Bronchial epithelial cell (primary cell): Measurements from ENCODE around the gene CLIC1. TPM values are rescaled to one million over a fixed set of nuclear protein-coding genes. Genes with fewer than 3 reads are reported as not detected.

Source experiments
- DNase-seq: peaks from one replicate; pipeline ENCODE4 v3.0.0-alpha.2; 2010; ENCODE audit warnings: low read depth
- FAIRE-seq: peaks from 2 replicates; lab custom pipeline; 2011; peaks lifted over from hg19 to GRCh38; lab: Jason Lieb, UNC
- H3K27me3 ChIP-seq: 2 replicates; pipeline ENCODE4 v1.5.1; 2011; ENCODE audit warnings: low read length; ENCODE audit not compliant: control insufficient read depth, insufficient read depth
- H3K36me3 ChIP-seq: 2 replicates; pipeline ENCODE4 v1.5.1; 2011; ENCODE audit warnings: low read length; ENCODE audit not compliant: control insufficient read depth, insufficient read depth
- H3K4me3 ChIP-seq: 2 replicates; pipeline ENCODE4 v1.5.1; 2011; ENCODE audit warnings: mild to moderate bottlenecking, low read depth, low read length, control low read depth
- CTCF ChIP-seq: IDR thresholded peaks from 2 replicates; pipeline ENCODE4 v1.5.1; 2011; ENCODE audit warnings: mild to moderate bottlenecking, moderate library complexity, low read length, control low read depth, inconsistent platforms; ENCODE audit not compliant: insufficient read depth, severe bottlenecking
- total RNA-seq: library from RNA; depleted of rRNA; stranded (reverse); fragments of >200 nt; gene quantifications from 2 replicates; pipeline ENCODE4 v1.2.1, GENCODE V29; 2014

Gene CLIC1
- total RNA-seq, 1 donor from 2014 or later, result 480 TPM

- peak; percentile 77 for DNase-seq
- no peaks in the 10 kb centered on the region for H3K27me3 ChIP-seq
- peaks cover 13% of the 10 kb centered on the region for H3K36me3 ChIP-seq
- peak; percentile 34 for TF ChIP-seq CTCF
- FAIRE-seq, result no peak
- H3K4me3 ChIP-seq, result no peak overlapping the region
Measured at GRCh38 chr6:31737991-31738979, 2.0 kb upstream of the CLIC1 start.

- FAIRE-seq, result no peak
- Histone ChIP-seq H3K4me3 (no peak overlapping the region), H3K27me3 (no peaks in the 10 kb centered on the region), H3K36me3 (peaks cover 17% of the 10 kb centered on the region)
- DNase-seq, result no peak
- TF ChIP-seq CTCF, result no peak
Measured at GRCh38 chr6:31737315-31737990, 1.1 kb upstream of the CLIC1 start.

- H3K36me3 ChIP-seq, result peaks cover 20% of the 10 kb centered on the region
- peak overlapping the region; percentile 52 for H3K4me3 ChIP-seq
- DNase-seq, result no peak
- FAIRE-seq, result no peak
- TF ChIP-seq CTCF, result no peak
- no peaks in the 10 kb centered on the region for H3K27me3 ChIP-seq
Measured at GRCh38 chr6:31736768-31737314, 511 bp upstream of the CLIC1 start.

GRCh38 chr6:31734821-31735406 is 1.4 kb downstream of the CLIC1 start:
- no peaks in the 10 kb centered on the region for H3K27me3 ChIP-seq
- peaks cover 21% of the 10 kb centered on the region for H3K36me3 ChIP-seq
- no peak for TF ChIP-seq CTCF
- DNase-seq, result peak; percentile 86
- no peak for FAIRE-seq
- peak overlapping the region; percentile 52 for H3K4me3 ChIP-seq

GRCh38 chr6:31734247-31734820 is 2.0 kb downstream of the CLIC1 start:
- FAIRE-seq, result no peak
- H3K27me3 ChIP-seq, result no peaks in the 10 kb centered on the region
- no peak for DNase-seq
- H3K36me3 ChIP-seq, result peaks cover 21% of the 10 kb centered on the region
- TF ChIP-seq CTCF, result no peak
- peak overlapping the region; percentile 52 for H3K4me3 ChIP-seq
